WTC11 (cell line): ENCODE measurements around the gene GRXCR2.

Source experiments
- ATF1 ChIP-seq: sonication (generic); formaldehyde crosslinking; IDR thresholded peaks from 2 replicates; pipeline ENCODE4 v1.8.1; 2023; ENCODE audit warnings: mild to moderate bottlenecking, moderate library complexity, missing genetic modification reagents
- FOXP1 ChIP-seq: sonication (generic); formaldehyde crosslinking; IDR thresholded peaks from 2 replicates; pipeline ENCODE4 v1.8.0; 2022; ENCODE audit warnings: missing genetic modification reagents, mild to moderate bottlenecking, moderate library complexity, borderline replicate concordance
- JAZF1 ChIP-seq: fragments of 250-450 bp; sonication (Bioruptor Pico); IDR thresholded peaks from 2 replicates; pipeline ENCODE4 v1.9.0; 2021; ENCODE audit warnings: moderate library complexity, mild to moderate bottlenecking, inconsistent platforms
- NFYB ChIP-seq: sonication (generic); formaldehyde crosslinking; conservative IDR thresholded peaks from 2 replicates; pipeline ENCODE4 v1.8.0; 2022; ENCODE audit warnings: low read depth, missing genetic modification reagents
- TEAD4 ChIP-seq: sonication (generic); formaldehyde crosslinking; IDR thresholded peaks from 2 replicates; pipeline ENCODE4 v1.8.0; 2022; ENCODE audit warnings: mild to moderate bottlenecking, missing genetic modification reagents
- TF ChIP-seq, protein P1 (sequence below): fragments of 200-600 bp; IDR thresholded peaks from 2 replicates; pipeline ENCODE4 v1.8.0; 2022; ENCODE audit warnings: antibody characterized with exemption
- TF ChIP-seq, protein P2 (sequence below): sonication (generic); formaldehyde crosslinking; IDR thresholded peaks from 2 replicates; pipeline ENCODE4 v1.8.1; 2022; ENCODE audit warnings: low read depth, missing genetic modification reagents, borderline replicate concordance
- TF ChIP-seq, protein P3 (sequence below): sonication (generic); formaldehyde crosslinking; IDR thresholded peaks from 2 replicates; pipeline ENCODE4 v1.8.0; 2022; ENCODE audit warnings: missing genetic modification reagents
- TF ChIP-seq, protein P4 (sequence below): sonication (generic); formaldehyde crosslinking; IDR thresholded peaks from 2 replicates; pipeline ENCODE4 v1.8.1; 2022; ENCODE audit warnings: mild to moderate bottlenecking, moderate library complexity, missing genetic modification reagents

DNA sequence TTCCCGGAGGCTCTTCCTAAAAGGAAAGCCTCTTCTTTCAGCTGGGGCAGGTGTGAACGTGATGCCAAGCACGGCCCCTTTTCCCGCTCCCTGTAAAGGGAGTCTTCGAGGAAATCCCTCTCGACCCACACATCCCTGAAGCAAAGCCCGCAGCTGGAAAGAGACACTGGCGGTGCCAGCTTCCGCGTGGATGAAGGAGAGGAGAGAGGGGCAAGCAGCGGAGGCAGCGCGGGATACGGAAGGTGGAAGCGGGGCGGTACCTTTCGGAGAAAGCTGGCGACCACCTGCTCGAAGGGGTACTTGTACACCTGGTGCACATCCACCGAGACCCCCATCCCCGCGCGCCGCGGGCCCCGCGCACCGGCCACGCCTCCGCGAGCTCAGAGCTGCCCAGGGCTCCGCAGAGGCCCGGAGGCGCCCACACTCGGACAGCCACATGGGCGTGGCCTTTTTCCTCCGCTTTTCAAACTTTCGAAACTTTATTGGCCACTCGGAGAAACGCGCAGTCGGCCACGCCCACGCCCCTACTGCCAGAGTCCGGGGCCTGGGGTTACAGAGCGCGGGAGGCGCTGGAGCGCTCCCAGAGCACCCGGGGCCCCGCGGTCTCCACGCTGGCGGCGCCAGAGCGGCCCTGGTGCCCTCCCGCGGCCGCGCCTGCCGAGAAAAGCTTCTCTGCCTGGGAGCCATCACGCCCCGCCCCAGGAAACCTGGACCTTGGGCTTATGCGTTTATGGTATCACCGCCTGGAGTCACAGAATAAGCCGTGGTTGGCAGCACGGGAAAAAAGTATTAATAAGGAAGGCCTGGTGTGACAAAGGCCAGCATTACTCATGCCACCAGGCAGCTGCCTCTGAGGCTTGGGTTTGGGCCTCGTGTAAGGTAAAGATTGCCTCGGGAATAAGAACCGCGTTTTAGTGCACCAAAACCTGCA is 37.6 kb downstream of the GRXCR2 start, which contains the start of gene PRELID2:
- TF ChIP-seq, protein P1, sequence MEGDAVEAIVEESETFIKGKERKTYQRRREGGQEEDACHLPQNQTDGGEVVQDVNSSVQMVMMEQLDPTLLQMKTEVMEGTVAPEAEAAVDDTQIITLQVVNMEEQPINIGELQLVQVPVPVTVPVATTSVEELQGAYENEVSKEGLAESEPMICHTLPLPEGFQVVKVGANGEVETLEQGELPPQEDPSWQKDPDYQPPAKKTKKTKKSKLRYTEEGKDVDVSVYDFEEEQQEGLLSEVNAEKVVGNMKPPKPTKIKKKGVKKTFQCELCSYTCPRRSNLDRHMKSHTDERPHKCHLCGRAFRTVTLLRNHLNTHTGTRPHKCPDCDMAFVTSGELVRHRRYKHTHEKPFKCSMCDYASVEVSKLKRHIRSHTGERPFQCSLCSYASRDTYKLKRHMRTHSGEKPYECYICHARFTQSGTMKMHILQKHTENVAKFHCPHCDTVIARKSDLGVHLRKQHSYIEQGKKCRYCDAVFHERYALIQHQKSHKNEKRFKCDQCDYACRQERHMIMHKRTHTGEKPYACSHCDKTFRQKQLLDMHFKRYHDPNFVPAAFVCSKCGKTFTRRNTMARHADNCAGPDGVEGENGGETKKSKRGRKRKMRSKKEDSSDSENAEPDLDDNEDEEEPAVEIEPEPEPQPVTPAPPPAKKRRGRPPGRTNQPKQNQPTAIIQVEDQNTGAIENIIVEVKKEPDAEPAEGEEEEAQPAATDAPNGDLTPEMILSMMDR: no peak
- TF ChIP-seq ATF1: no peak
- TF ChIP-seq, protein P2, sequence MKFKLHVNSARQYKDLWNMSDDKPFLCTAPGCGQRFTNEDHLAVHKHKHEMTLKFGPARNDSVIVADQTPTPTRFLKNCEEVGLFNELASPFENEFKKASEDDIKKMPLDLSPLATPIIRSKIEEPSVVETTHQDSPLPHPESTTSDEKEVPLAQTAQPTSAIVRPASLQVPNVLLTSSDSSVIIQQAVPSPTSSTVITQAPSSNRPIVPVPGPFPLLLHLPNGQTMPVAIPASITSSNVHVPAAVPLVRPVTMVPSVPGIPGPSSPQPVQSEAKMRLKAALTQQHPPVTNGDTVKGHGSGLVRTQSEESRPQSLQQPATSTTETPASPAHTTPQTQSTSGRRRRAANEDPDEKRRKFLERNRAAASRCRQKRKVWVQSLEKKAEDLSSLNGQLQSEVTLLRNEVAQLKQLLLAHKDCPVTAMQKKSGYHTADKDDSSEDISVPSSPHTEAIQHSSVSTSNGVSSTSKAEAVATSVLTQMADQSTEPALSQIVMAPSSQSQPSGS (CRISPR knock-in tag): no peak
- peak; percentile 26; the same call in 1 of the 2 replicates for TF ChIP-seq FOXP1 (CRISPR knock-in tag)
- TF ChIP-seq JAZF1 (CRISPR knock-in tag): no peak
- TF ChIP-seq, protein P3, sequence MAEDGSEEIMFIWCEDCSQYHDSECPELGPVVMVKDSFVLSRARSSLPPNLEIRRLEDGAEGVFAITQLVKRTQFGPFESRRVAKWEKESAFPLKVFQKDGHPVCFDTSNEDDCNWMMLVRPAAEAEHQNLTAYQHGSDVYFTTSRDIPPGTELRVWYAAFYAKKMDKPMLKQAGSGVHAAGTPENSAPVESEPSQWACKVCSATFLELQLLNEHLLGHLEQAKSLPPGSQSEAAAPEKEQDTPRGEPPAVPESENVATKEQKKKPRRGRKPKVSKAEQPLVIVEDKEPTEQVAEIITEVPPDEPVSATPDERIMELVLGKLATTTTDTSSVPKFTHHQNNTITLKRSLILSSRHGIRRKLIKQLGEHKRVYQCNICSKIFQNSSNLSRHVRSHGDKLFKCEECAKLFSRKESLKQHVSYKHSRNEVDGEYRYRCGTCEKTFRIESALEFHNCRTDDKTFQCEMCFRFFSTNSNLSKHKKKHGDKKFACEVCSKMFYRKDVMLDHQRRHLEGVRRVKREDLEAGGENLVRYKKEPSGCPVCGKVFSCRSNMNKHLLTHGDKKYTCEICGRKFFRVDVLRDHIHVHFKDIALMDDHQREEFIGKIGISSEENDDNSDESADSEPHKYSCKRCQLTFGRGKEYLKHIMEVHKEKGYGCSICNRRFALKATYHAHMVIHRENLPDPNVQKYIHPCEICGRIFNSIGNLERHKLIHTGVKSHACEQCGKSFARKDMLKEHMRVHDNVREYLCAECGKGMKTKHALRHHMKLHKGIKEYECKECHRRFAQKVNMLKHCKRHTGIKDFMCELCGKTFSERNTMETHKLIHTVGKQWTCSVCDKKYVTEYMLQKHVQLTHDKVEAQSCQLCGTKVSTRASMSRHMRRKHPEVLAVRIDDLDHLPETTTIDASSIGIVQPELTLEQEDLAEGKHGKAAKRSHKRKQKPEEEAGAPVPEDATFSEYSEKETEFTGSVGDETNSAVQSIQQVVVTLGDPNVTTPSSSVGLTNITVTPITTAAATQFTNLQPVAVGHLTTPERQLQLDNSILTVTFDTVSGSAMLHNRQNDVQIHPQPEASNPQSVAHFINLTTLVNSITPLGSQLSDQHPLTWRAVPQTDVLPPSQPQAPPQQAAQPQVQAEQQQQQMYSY (CRISPR knock-in tag): no peak
- no peak; the same call in 1 of the 2 replicates for TF ChIP-seq NFYB (CRISPR knock-in tag)
- no peak for TF ChIP-seq TEAD4 (CRISPR knock-in tag)
- TF ChIP-seq, protein P4, sequence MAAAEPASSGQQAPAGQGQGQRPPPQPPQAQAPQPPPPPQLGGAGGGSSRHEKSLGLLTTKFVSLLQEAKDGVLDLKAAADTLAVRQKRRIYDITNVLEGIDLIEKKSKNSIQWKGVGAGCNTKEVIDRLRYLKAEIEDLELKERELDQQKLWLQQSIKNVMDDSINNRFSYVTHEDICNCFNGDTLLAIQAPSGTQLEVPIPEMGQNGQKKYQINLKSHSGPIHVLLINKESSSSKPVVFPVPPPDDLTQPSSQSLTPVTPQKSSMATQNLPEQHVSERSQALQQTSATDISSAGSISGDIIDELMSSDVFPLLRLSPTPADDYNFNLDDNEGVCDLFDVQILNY (CRISPR knock-in tag): no peak; the same call in 1 of the 2 replicates
